H1 (cell line): ENCODE measurements around the gene GCSAM. TPM values are rescaled to one million over a fixed set of nuclear protein-coding genes. Genes with fewer than 3 reads are reported as not detected.

ENCODE experiments used
- CHD2 ChIP-seq: IDR thresholded peaks from 2 replicates; pipeline ENCODE4 v1.6.1; 2012; ENCODE audit warnings: low read length, improper control_type of control experiment
- CHD7 ChIP-seq: fragments of 300-600 bp; sonication (generic); IDR thresholded peaks from 2 replicates; pipeline ENCODE4 v1.7.1; 2012; ENCODE audit warnings: low read length, moderate library complexity, mild to moderate bottlenecking, inconsistent platforms; ENCODE audit not compliant: insufficient replicate concordance
- FOSL1 ChIP-seq: IDR thresholded peaks from 2 replicates; pipeline ENCODE4 v1.6.1; 2011; ENCODE audit warnings: mild to moderate bottlenecking, low read depth, low read length, moderate library complexity; ENCODE audit not compliant: insufficient read depth
- GTF2F1 ChIP-seq: IDR thresholded peaks from 2 replicates; pipeline ENCODE4 v1.6.1; 2012; ENCODE audit warnings: low read depth, low read length, improper control_type of control experiment, borderline replicate concordance
- JUN ChIP-seq: IDR thresholded peaks from 2 replicates; pipeline ENCODE4 v1.6.1; 2011; ENCODE audit warnings: low read depth, mild to moderate bottlenecking, improper control_type of control experiment, low read length
- POU5F1 ChIP-seq: IDR thresholded peaks from 2 replicates; pipeline ENCODE4 v1.6.1; 2011; ENCODE audit warnings: low read depth, mild to moderate bottlenecking, low read length, moderate library complexity
- SIN3A ChIP-seq, 2 experiments: IDR thresholded peaks in 1 of 2; conservative IDR thresholded peaks in 1 of 2; 2 replicates each; pipeline ENCODE4 v1.6.1; 2011 to 2012; ENCODE audit warnings: low read length in 2 of 2, improper control_type of control experiment in 1 of 2, low read depth in 1 of 2, mild to moderate bottlenecking in 1 of 2
- SIX5 ChIP-seq: IDR thresholded peaks from 2 replicates; pipeline ENCODE4 v1.6.1; 2011; ENCODE audit warnings: mild to moderate bottlenecking, low read depth, low read length
- TAF1 ChIP-seq: IDR thresholded peaks from 2 replicates; pipeline ENCODE4 v1.6.1; 2011; ENCODE audit warnings: mild to moderate bottlenecking, low read depth, low read length
- TEAD4 ChIP-seq: IDR thresholded peaks from 2 replicates; pipeline ENCODE4 v1.6.1; 2012; ENCODE audit warnings: low read depth, low read length, inconsistent platforms, mixed read lengths
- polyA plus RNA-seq, 7 experiments: library from polyadenylated mRNA; depleted of rRNA in 3 of 7; stranded (reverse) in 5 of 7; unstranded in 2 of 7; fragments of >200 nt in 5 of 7; fragments of 200-250 nt in 2 of 7; gene quantifications; 1 replicate in 5 of 7; 2 replicates in 1 of 7; 4 replicates in 1 of 7; pipeline versions ENCODE4 v1.2.1 to v1.2.3, GENCODE V29; 2011 to 2013; ENCODE audit warnings: missing spikeins in 2 of 7, mixed read lengths in 2 of 7
- total RNA-seq: library from RNA; stranded (reverse); fragmentation: NEBNext Ultra II Directional; extraction: Animal tissue kit (Norgen Biotek cat#: 25700); gene quantifications from 2 replicates; pipeline ENCODE4 v1.2.1, GENCODE V29; 2021

GCSAM gene
- total and polyA plus RNA-seq, 2 of the 8 experiments (the other 6 are each of a cell fraction or from before 2014, with no cell fraction given) = not detected

- TF ChIP-seq CHD7 (no peak), TEAD4 (no peak), GTF2F1 (no peak), POU5F1 (no peak), CHD2 (no peak), SIN3A (conservative IDR thresholded peaks at IDR 0.05 in 1 of 2, IDR thresholded peaks at IDR 0.05 in 1 of 2; ENCODE audit: low read depth in 1 of 2, low read length in 2 of 2) (no peak), SIX5 (no peak), JUN (no peak), FOSL1 (no peak), TAF1 (no peak)
- TF ChIP-seq, all 59 proteins: peak for 0
Measured at GRCh38 chr3:112123548-112123947, 9.5 kb downstream of the GCSAM start (continued).
